Measurements from ENCODE around the gene ABHD17B. TPM values are rescaled to one million over a fixed set of nuclear protein-coding genes. Genes with fewer than 3 reads are reported as not detected.

The ABHD17B gene
- polyA plus RNA-seq, 2 of the 4 experiments (the other 2 are of a cell fraction) = 16.6 to 25.3 TPM

DNA sequence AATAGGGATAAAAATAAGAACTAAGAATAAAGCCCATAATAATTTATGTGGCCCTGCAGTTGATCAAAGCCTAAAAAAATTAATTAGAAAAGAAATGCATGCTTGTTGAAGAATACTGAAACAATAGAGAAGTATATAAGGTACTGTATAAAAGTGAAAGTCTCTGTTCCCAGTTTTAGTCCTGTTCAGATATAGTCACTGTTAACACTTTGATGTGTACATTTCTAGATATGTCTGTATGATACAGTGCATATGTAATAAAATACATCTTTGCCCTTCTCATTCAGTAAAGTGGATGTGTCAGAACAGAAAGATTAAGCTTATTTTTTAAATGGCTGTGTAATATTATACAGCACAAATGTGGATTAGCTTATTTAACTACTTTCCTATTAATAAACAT lies 4.5 kb upstream of the ABHD17B start (continued):
- TF ChIP-seq, protein P1, sequence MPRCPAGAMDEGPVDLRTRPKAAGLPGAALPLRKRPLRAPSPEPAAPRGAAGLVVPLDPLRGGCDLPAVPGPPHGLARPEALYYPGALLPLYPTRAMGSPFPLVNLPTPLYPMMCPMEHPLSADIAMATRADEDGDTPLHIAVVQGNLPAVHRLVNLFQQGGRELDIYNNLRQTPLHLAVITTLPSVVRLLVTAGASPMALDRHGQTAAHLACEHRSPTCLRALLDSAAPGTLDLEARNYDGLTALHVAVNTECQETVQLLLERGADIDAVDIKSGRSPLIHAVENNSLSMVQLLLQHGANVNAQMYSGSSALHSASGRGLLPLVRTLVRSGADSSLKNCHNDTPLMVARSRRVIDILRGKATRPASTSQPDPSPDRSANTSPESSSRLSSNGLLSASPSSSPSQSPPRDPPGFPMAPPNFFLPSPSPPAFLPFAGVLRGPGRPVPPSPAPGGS (IDR thresholded peaks at IDR 0.05) = no peak
- TF ChIP-seq PHF8 (IDR thresholded peaks at IDR 0.05; ENCODE audit: borderline replicate concordance, low read depth) = no peak

DNA sequence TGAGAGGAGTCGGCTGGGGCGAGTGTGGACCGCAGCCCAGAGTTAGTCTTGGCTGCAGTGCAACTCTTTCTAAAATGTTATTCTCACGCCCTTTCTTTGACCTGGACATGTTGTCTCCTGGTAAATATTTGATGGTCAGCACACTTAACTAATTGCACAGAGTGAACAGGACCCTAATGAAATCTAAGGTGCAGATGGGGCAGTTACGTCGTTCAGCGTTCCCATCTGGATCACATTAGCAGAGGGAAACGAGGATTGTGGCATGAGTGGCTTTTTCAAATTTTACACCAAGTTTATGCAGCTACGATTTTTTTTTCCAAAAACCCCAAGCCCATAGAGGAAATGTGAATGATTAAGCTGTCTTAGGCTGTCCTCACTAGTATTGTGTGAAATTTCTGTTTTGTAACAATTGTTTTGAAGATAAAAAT lies 929 bp upstream of the ABHD17B start:
- Histone ChIP-seq H3K9me3 (no peaks in the 10 kb centered on the region), H3K27ac (peak overlapping the region; percentile 75 to 88), H3K4me2 (peak overlapping the region; percentile 75), H3K4me3 (peak overlapping the region; percentile 59), H3K4me1 (peaks cover 29% of the 10 kb centered on the region; the same call in 2 of the 3 replicates)
- POLR2A ChIA-PET = interaction anchor here (1.1 to 1.8 kb wide), 5 partner anchors 12 to 119 kb away, joined by 3 to 9 read pairs (median 6); no protein-coding TSS in a partner anchor
- DNase-seq (ENCODE audit: low read depth in 1 of 2, low spot score in 1 of 2) (no peak), ATAC-seq (no peak), FAIRE-seq (no peak)
- CTCF ChIA-PET = interaction anchor here (1.4 to 1.6 kb wide), 3 partner anchors 7 to 127 kb away, joined by 3 read pairs; no protein-coding TSS in a partner anchor
- no peak for TF ChIP-seq POLR2A (IDR thresholded peaks at IDR 0.05; ENCODE audit: low read length)
- 0 out of 2 replicates have a peak, but pooled peaks have one; percentile 12 for TF ChIP-seq HOXA7 (CRISPR knock-in tag; IDR thresholded peaks at IDR 0.05)
- no peak for TF ChIP-seq HOXB5 (CRISPR knock-in tag; IDR thresholded peaks at IDR 0.05)
- TF ChIP-seq, protein P2, sequence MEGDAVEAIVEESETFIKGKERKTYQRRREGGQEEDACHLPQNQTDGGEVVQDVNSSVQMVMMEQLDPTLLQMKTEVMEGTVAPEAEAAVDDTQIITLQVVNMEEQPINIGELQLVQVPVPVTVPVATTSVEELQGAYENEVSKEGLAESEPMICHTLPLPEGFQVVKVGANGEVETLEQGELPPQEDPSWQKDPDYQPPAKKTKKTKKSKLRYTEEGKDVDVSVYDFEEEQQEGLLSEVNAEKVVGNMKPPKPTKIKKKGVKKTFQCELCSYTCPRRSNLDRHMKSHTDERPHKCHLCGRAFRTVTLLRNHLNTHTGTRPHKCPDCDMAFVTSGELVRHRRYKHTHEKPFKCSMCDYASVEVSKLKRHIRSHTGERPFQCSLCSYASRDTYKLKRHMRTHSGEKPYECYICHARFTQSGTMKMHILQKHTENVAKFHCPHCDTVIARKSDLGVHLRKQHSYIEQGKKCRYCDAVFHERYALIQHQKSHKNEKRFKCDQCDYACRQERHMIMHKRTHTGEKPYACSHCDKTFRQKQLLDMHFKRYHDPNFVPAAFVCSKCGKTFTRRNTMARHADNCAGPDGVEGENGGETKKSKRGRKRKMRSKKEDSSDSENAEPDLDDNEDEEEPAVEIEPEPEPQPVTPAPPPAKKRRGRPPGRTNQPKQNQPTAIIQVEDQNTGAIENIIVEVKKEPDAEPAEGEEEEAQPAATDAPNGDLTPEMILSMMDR (IDR thresholded peaks at IDR 0.05) = no peak
- no peak for TF ChIP-seq EHF (CRISPR knock-in tag; IDR thresholded peaks at IDR 0.05)
- TF ChIP-seq CEBPB (IDR thresholded peaks at IDR 0.05) = 0 out of 4 replicates have a peak, but pooled peaks of 1 of the 2 experiments have one; percentile 1
- no peak for TF ChIP-seq MAZ (IDR thresholded peaks at IDR 0.05; ENCODE audit: borderline replicate concordance, low read depth, low read length)
- TF ChIP-seq REST (IDR thresholded peaks at IDR 0.05) = no peak
- no peak for TF ChIP-seq CBX8 (IDR thresholded peaks at IDR 0.05)
- TF ChIP-seq KDM5A (IDR thresholded peaks at IDR 0.05) = no peak
- TF ChIP-seq, protein P3, sequence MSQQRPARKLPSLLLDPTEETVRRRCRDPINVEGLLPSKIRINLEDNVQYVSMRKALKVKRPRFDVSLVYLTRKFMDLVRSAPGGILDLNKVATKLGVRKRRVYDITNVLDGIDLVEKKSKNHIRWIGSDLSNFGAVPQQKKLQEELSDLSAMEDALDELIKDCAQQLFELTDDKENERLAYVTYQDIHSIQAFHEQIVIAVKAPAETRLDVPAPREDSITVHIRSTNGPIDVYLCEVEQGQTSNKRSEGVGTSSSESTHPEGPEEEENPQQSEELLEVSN (IDR thresholded peaks at IDR 0.05; ENCODE audit: borderline replicate concordance, low read depth) = no peak
- no peak for TF ChIP-seq ZNF302 (CRISPR knock-in tag; IDR thresholded peaks at IDR 0.05)
- TF ChIP-seq PBX3 (IDR thresholded peaks at IDR 0.05) = no peak
- under 1% methylated on average over 9 of the region's 9 CpGs for WGBS (ENCODE audit: missing lambda C conversion rate)

GRCh38 chr9:71910650-71911060 lies 338 bp downstream of the ABHD17B start:
- CTCF ChIA-PET = interaction anchor here (1.4 kb wide), 2 partner anchors 9 to 12 kb away, joined by 3 read pairs; no protein-coding TSS in a partner anchor
- ATAC-seq (peak; percentile 22 to 55), DNase-seq (ENCODE audit: low read depth in 1 of 2, low spot score in 1 of 2) (no peak), FAIRE-seq (no peak)
- peak overlapping the region; percentile 84 to 94 for H3K27ac ChIP-seq
- peak; percentile 50; the same call in 1 of the 2 replicates for TF ChIP-seq PHF8 (IDR thresholded peaks at IDR 0.05; ENCODE audit: borderline replicate concordance, low read depth)
- no peak for TF ChIP-seq SMC3 (IDR thresholded peaks at IDR 0.05)
- no peak for TF ChIP-seq CBX2 (IDR thresholded peaks at IDR 0.05; ENCODE audit: borderline replicate concordance, low read depth)
- no peak for TF ChIP-seq CHD4 (IDR thresholded peaks at IDR 0.05; ENCODE audit: borderline replicate concordance)
- TF ChIP-seq EHF (CRISPR knock-in tag; IDR thresholded peaks at IDR 0.05) = no peak
- WGBS (ENCODE audit: missing lambda C conversion rate) = 0% methylated on average over 20 of the region's 56 CpGs
- H3K9me3 ChIP-seq = no peaks in the 10 kb centered on the region
- peak overlapping the region; percentile 89 for H3K4me2 ChIP-seq
- POLR2A ChIA-PET = interaction anchor here (0.7 to 1.8 kb wide), 13 partner anchors 8 to 262 kb away, joined by 3 to 9 read pairs (median 4); no protein-coding TSS in a partner anchor
- peak overlapping the region; percentile 89 for H3K4me3 ChIP-seq
- H3K4me1 ChIP-seq = peaks cover 31% of the 10 kb centered on the region; the same call in 2 of the 3 replicates

All from A549 (cell line).